Measurements from ENCODE around the gene PLCB1.

PLCB1 gene

GRCh38 chr20:8474027-8474668 lies 342.1 kb downstream of the PLCB1 start:
- TF ChIP-seq, protein P1, sequence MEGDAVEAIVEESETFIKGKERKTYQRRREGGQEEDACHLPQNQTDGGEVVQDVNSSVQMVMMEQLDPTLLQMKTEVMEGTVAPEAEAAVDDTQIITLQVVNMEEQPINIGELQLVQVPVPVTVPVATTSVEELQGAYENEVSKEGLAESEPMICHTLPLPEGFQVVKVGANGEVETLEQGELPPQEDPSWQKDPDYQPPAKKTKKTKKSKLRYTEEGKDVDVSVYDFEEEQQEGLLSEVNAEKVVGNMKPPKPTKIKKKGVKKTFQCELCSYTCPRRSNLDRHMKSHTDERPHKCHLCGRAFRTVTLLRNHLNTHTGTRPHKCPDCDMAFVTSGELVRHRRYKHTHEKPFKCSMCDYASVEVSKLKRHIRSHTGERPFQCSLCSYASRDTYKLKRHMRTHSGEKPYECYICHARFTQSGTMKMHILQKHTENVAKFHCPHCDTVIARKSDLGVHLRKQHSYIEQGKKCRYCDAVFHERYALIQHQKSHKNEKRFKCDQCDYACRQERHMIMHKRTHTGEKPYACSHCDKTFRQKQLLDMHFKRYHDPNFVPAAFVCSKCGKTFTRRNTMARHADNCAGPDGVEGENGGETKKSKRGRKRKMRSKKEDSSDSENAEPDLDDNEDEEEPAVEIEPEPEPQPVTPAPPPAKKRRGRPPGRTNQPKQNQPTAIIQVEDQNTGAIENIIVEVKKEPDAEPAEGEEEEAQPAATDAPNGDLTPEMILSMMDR (IDR thresholded peaks at IDR 0.05), result no peak
- H3K27me3 ChIP-seq, result no peaks in the 10 kb centered on the region
- no peaks in the 10 kb centered on the region for H3K9me3 ChIP-seq
- H3K4me3 ChIP-seq, result no peak overlapping the region
- H3K4me1 ChIP-seq, result no peaks in the 10 kb centered on the region
- DNase-seq, result no peak
- no peak overlapping the region for H3K27ac ChIP-seq
- no peaks in the 10 kb centered on the region for H3K36me3 ChIP-seq
- intact Hi-C loops (cut with DNase I; ENCODE audit: low total_unique reads), result no loop called here

- Histone ChIP-seq H3K27me3 (no peaks in the 10 kb centered on the region), H3K36me3 (no peaks in the 10 kb centered on the region), H3K4me1 (no peaks in the 10 kb centered on the region), H3K4me3 (no peak overlapping the region), H3K27ac (no peak overlapping the region), H3K9me3 (no peaks in the 10 kb centered on the region)
- TF ChIP-seq, protein P1 (IDR thresholded peaks at IDR 0.05), result no peak
- intact Hi-C loops (cut with DNase I; ENCODE audit: low total_unique reads), result no loop called here
- DNase-seq, result no peak
These were observed 344.0 kb downstream of the PLCB1 start for GRCh38 chr20:8476021-8476420.

GRCh38 chr20:8480597-8480996 lies 348.5 kb downstream of the PLCB1 start:
- TF ChIP-seq, protein P1 (IDR thresholded peaks at IDR 0.05), result no peak
- Histone ChIP-seq H3K4me3 (no peak overlapping the region), H3K9me3 (no peaks in the 10 kb centered on the region), H3K36me3 (no peaks in the 10 kb centered on the region), H3K27me3 (no peaks in the 10 kb centered on the region), H3K27ac (no peak overlapping the region), H3K4me1 (no peaks in the 10 kb centered on the region)
- intact Hi-C loops (cut with DNase I; ENCODE audit: low total_unique reads), result no loop called here
- DNase-seq, result no peak

- no peak overlapping the region for H3K4me3 ChIP-seq
- H3K36me3 ChIP-seq, result no peaks in the 10 kb centered on the region
- TF ChIP-seq, protein P1 (IDR thresholded peaks at IDR 0.05), result no peak
- intact Hi-C loops (cut with DNase I; ENCODE audit: low total_unique reads), result no loop called here
- H3K4me1 ChIP-seq, result no peaks in the 10 kb centered on the region
- H3K27me3 ChIP-seq, result no peaks in the 10 kb centered on the region
- no peak for DNase-seq
- H3K9me3 ChIP-seq, result no peaks in the 10 kb centered on the region
- H3K27ac ChIP-seq, result no peak overlapping the region
These were observed 355.6 kb downstream of the PLCB1 start for GRCh38 chr20:8487696-8488095.

DNA sequence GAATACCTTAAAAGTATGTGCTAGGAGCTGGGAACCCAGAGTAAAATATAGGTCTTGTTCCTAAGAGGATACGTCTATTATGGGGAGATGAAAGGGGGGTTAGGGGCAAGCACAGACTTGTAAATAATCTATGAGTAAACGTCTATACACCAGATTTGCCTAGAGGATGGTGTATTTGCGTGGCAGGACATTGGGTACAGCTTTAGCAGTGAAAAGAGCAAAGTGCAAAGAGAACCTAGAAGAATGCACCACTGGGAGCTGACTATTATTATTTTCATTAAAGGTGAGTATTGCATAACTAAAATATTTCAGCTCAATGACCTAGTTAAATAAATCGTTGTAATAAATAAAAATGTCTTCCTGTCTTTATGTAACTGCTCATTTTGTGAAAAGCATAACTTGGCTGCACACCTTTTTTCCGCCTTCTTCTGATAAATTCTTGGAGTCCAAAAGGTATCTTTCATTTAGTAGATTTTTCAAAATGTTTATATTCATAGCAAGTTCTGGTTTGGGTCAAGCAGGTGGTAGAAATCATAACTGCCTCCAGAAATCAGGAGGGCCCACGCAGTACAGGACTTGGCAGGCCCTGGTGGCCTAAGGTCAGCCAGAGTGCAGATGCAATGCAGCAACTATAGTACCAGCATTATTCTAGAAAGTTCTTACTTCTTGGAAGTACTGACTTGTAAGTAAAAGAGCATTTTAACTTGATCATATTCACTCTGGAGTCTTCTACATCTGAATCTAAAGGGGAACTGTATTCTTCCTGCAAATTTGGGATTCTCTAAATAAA lies 357.2 kb downstream of the PLCB1 start:
- Histone ChIP-seq H3K4me1 (no peaks in the 10 kb centered on the region), H3K27me3 (no peaks in the 10 kb centered on the region), H3K27ac (no peak overlapping the region), H3K9me3 (no peaks in the 10 kb centered on the region), H3K36me3 (no peaks in the 10 kb centered on the region), H3K4me3 (no peak overlapping the region)
- intact Hi-C loops (cut with DNase I; ENCODE audit: low total_unique reads), result no loop called here
- DNase-seq, result no peak
- TF ChIP-seq, protein P1 (IDR thresholded peaks at IDR 0.05), result no peak
